SU-DHL-6 (cell line): ENCODE results near the gene ALDH4A1.

Experiments
- CTCF ChIP-seq: fragments of 200-600 bp; sonication (generic); IDR thresholded peaks from one replicate; pipeline ENCODE4 v1.5.1; 2017; ENCODE audit warnings: antibody characterized with exemption, mild to moderate bottlenecking, low read length, moderate library complexity; ENCODE audit not compliant: insufficient read depth, poor library complexity, severe bottlenecking
- EZH2phosphoT487 ChIP-seq: fragments of 200-600 bp; sonication (generic), shearing (Covaris generic); conservative IDR thresholded peaks from 2 replicates; pipeline ENCODE4 v1.6.1; 2018; ENCODE audit warnings: mild to moderate bottlenecking, antibody characterized with exemption, low read length, moderate library complexity, mixed read lengths

GRCh38 chr1:18875107-18875795, 27.1 kb downstream of the ALDH4A1 start:
- peak; percentile 80 for TF ChIP-seq CTCF
- no peak for TF ChIP-seq EZH2phosphoT487
